ENCODE results near the gene TUB. TPM values are rescaled to one million over a fixed set of nuclear protein-coding genes. Genes with fewer than 3 reads are reported as not detected.

Gene TUB
- total RNA-seq, 1 donor from 2014 or later, result 14.3 TPM

- Mint-ChIP-seq H3K36me3 (ENCODE audit: low read depth) (peaks cover under 1% of the 10 kb centered on the region), H3K4me1 (ENCODE audit: low read depth) (peaks cover 17% of the 10 kb centered on the region), H3K4me3 (ENCODE audit: unreplicated experiment) (no peak overlapping the region), H3K27ac (ENCODE audit: unreplicated experiment) (no peak overlapping the region), H3K27me3 (ENCODE audit: low read depth) (no peaks in the 10 kb centered on the region), H3K9me3 (ENCODE audit: low read depth) (no peaks in the 10 kb centered on the region)
- no peak for TF ChIP-seq CTCF (IDR thresholded peaks at IDR 0.05)
- no peak for DNase-seq (ENCODE audit: low spot score)
Observed at GRCh38 chr11:8087756-8088155, 6.7 kb downstream of the TUB start.

GRCh38 chr11:8089791-8090510 lies 8.9 kb downstream of the TUB start:
- Mint-ChIP-seq H3K27ac (ENCODE audit: unreplicated experiment) (no peak overlapping the region), H3K4me1 (ENCODE audit: low read depth) (peaks cover 6% of the 10 kb centered on the region), H3K36me3 (ENCODE audit: low read depth) (peaks cover 3% of the 10 kb centered on the region), H3K9me3 (ENCODE audit: low read depth) (no peaks in the 10 kb centered on the region), H3K27me3 (ENCODE audit: low read depth) (no peaks in the 10 kb centered on the region), H3K4me3 (ENCODE audit: unreplicated experiment) (no peak overlapping the region)
- no peak for TF ChIP-seq CTCF (IDR thresholded peaks at IDR 0.05)
- no peak for DNase-seq (ENCODE audit: low spot score)

GRCh38 chr11:8090756-8091155 lies 9.7 kb downstream of the TUB start:
- Mint-ChIP-seq H3K4me3 (ENCODE audit: unreplicated experiment) (no peak overlapping the region), H3K27me3 (ENCODE audit: low read depth) (no peaks in the 10 kb centered on the region), H3K27ac (ENCODE audit: unreplicated experiment) (no peak overlapping the region), H3K9me3 (ENCODE audit: low read depth) (no peaks in the 10 kb centered on the region), H3K4me1 (ENCODE audit: low read depth) (peaks cover 6% of the 10 kb centered on the region), H3K36me3 (ENCODE audit: low read depth) (peaks cover 3% of the 10 kb centered on the region)
- no peak for DNase-seq (ENCODE audit: low spot score)
- TF ChIP-seq CTCF (IDR thresholded peaks at IDR 0.05), result peak; percentile 85

- Mint-ChIP-seq H3K27me3 (ENCODE audit: low read depth) (no peaks in the 10 kb centered on the region), H3K9me3 (ENCODE audit: low read depth) (no peaks in the 10 kb centered on the region), H3K36me3 (ENCODE audit: low read depth) (peaks cover 6% of the 10 kb centered on the region), H3K4me1 (ENCODE audit: low read depth) (peaks cover 6% of the 10 kb centered on the region), H3K27ac (ENCODE audit: unreplicated experiment) (no peak overlapping the region), H3K4me3 (ENCODE audit: unreplicated experiment) (no peak overlapping the region)
- no peak for DNase-seq (ENCODE audit: low spot score)
- TF ChIP-seq CTCF (IDR thresholded peaks at IDR 0.05), result no peak
Observed at GRCh38 chr11:8091721-8092120, 10.7 kb downstream of the TUB start.

- Mint-ChIP-seq H3K4me3 (ENCODE audit: unreplicated experiment) (no peak overlapping the region), H3K27ac (ENCODE audit: unreplicated experiment) (no peak overlapping the region), H3K4me1 (ENCODE audit: low read depth) (peaks cover 6% of the 10 kb centered on the region), H3K9me3 (ENCODE audit: low read depth) (no peaks in the 10 kb centered on the region), H3K27me3 (ENCODE audit: low read depth) (no peaks in the 10 kb centered on the region), H3K36me3 (ENCODE audit: low read depth) (peaks cover 8% of the 10 kb centered on the region)
- DNase-seq (ENCODE audit: low spot score), result no peak
- peak; percentile 82 for TF ChIP-seq CTCF (IDR thresholded peaks at IDR 0.05)
Observed at GRCh38 chr11:8092587-8093424, 11.8 kb downstream of the TUB start.

All from chondrocyte (in vitro differentiated cells).